IPS-18c (cell line): ENCODE measurements around the gene TMEM170B.

Experiments used
- H3K4me3 ChIP-seq: 2 replicates; pipeline ENCODE4 v1.7.0; 2013; ENCODE audit warnings: low read depth, mild to moderate bottlenecking, low read length, moderate library complexity; ENCODE audit not compliant: insufficient read depth
- H3K9me3 ChIP-seq: one replicate; pipeline ENCODE4 v1.6.1; 2013; ENCODE audit warnings: mild to moderate bottlenecking, low read length, moderate library complexity; ENCODE audit not compliant: control insufficient read depth, insufficient read depth

TMEM170B gene

DNA sequence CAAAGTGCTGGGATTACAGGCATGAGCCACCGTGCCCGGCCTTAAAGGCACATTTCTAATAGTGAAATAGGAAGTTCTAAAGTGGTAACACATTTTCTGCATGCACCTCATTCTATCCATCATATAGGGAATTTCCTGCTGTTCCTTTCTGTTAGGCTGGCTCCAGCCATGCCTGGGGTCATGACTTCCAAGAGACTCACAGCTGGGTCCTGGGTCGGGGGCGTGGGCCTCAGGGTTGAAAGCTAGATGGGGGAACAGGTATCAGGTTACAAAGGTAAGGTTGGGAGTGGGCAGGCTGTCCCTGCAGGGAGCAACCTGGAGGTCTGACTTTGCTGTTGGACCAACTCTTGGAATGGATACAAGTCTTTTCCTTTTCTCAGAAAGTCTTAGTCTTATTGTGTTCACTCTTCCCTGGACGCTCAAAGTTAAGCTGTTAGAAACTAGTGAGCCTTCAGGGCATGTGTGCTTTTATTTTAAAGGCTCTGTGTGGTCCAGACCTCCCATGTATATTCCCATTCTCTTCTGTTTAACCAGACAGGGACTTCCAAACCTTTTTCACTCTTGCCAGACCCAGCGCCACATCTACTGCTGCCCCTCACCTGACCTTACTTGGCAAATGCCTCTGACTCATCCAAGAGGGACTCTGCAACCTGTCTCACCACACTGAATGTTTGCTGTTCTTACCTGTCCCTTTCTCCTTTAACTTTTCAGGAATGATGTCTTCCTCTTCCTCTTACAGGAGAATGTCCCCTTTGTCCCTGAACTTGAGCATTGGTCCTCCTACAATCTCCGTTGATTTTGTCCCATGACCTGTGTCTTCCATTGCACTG is 64.4 kb downstream of the TMEM170B start:
- peaks cover 3% of the 10 kb centered on the region for H3K9me3 ChIP-seq
- no peak overlapping the region for H3K4me3 ChIP-seq

DNA sequence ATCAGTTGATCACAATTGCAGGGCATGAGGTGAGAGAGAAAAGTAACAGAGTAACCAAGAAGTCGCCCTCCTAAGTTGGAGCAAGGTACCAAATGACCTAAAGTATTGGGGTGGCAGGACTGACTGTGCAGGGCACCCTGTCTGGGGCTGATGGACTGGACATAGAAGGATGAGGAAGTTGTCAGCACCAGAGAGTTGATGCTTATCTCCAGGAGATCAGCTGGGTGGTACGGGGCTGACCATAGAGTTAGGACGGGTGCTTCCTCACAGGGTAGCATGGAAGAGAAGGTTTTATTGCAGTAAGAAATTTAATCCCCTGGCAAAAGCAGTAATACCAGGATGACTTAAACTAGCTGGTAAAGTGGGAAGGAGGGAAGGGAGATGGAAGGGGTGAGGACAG is 66.7 kb downstream of the TMEM170B start:
- Histone ChIP-seq H3K4me3 (no peak overlapping the region), H3K9me3 (peaks cover 3% of the 10 kb centered on the region)

DNA sequence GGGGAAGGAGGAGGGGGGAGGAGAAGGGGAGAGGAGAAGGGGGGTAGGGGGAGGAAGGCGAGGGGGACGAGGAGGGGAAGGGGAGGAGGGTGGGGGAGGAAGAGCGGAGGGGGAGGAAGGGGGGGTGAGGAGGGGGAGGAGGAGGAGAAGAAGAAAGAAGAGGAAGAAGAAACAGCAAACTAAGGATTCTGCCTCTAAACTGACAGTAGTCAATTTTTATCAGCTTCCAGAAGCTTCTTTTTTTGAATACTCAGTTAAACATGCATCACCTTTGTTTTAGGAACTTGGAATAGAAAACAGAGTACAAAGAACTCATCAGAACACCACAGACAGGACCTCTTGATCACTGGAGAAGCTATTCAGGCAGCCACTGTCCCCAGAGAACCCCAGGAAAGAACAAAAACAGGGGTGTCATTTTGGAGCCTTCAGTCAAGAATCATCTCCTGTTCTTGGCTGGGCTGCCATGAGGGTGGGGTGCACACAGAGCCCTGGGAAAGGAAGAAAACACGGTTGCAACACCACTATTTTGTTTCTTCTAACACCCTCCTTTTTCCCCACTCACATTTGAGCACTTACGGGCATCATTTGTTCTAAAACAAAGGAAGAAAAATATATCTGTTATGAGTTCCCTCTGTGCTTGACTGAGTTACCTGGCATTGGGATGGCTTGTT is 67.4 kb downstream of the TMEM170B start:
- Histone ChIP-seq H3K9me3 (peaks cover 3% of the 10 kb centered on the region), H3K4me3 (no peak overlapping the region)

DNA sequence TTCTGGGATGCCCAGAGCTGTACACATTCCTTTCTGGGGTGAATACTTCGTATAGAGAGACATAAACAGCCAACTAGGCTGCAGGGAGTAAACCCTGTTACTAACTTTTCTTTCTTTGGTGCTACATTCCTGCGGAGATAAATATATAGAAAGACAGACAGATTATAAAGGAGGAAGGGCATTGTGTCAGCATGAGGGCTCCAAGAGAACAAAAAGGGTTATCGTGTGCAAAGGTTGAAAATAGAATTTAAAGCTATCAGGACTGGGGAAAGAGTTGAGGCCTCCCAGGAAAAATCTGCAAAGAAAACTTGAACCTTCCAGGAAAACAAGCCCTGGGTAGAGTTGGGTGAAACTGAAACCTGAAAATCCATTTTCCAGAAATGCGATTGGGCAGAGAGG is 68.0 kb downstream of the TMEM170B start:
- Histone ChIP-seq H3K9me3 (no peaks in the 10 kb centered on the region), H3K4me3 (no peak overlapping the region)

DNA sequence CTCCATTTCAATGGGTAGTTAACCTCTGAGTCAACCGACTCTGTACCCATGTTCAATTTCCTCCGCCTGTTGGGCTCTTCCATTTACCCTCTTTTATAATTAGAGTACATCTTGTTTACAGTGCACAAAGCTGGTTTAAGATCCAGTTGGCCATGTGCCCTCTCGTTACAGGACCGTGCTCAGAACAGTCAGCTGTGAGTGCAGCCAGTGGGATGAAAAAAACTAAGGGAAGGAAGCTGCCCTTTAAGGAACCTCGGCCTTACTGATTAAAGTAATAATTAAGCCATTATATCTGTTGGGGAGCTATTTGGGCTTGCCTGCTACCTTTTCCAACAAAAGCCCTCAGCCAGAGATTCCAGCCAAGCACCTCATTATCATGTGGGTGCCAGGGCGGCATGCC is 68.8 kb downstream of the TMEM170B start:
- H3K9me3 ChIP-seq: no peaks in the 10 kb centered on the region
- H3K4me3 ChIP-seq: no peak overlapping the region

DNA sequence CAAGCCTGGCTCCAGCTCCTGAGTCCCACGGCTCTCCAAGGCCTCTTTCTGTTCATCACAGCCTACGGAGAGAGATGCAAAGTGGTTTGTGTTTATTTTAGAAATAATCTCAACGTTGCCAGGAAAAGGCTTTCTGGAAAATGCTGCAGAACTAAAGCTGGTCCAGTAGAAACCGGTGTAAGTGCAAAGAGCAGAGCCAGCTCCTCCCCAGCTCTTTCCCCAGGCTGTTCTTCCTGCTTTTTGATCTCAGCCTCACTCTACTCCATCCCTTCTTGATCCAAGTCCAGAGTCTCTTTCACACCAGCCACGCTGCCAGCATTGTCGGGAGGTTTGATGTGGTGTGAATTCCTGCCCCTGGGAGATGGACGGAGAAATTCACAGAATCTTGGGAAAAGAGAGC is 69.8 kb downstream of the TMEM170B start:
- no peaks in the 10 kb centered on the region for H3K9me3 ChIP-seq
- no peak overlapping the region for H3K4me3 ChIP-seq

DNA sequence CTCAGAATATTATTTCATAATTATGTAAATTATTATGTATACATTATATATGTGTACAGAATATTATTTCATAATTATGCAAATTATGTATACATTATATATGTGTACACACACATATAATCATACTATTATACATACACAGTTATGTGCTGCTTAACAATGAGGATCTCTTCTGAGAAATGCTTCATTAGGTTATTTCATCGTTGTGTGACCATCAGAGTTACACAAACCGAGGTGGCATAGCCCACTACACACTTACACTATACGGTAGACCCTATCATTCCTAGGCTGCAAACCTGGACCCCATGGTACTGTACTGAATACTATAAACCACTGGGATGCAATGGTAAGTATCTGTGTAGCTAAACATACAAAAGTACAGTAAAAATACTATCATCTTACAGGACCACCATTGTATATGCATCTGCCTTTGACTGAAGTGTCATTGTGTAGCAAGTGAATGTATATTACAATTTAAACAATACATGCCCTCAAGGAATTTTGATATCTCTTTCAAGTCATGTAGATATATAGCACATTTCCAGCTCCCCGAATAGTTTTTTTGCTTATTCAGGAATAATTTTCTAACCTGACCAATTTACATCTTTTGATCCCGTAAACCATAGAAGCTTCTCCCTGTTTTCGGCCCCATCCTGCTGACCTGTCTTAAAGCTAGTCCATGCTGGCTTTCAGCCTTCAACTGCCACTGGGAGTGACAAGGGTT is 71.2 kb downstream of the TMEM170B start:
- Histone ChIP-seq H3K9me3 (no peaks in the 10 kb centered on the region), H3K4me3 (no peak overlapping the region)

DNA sequence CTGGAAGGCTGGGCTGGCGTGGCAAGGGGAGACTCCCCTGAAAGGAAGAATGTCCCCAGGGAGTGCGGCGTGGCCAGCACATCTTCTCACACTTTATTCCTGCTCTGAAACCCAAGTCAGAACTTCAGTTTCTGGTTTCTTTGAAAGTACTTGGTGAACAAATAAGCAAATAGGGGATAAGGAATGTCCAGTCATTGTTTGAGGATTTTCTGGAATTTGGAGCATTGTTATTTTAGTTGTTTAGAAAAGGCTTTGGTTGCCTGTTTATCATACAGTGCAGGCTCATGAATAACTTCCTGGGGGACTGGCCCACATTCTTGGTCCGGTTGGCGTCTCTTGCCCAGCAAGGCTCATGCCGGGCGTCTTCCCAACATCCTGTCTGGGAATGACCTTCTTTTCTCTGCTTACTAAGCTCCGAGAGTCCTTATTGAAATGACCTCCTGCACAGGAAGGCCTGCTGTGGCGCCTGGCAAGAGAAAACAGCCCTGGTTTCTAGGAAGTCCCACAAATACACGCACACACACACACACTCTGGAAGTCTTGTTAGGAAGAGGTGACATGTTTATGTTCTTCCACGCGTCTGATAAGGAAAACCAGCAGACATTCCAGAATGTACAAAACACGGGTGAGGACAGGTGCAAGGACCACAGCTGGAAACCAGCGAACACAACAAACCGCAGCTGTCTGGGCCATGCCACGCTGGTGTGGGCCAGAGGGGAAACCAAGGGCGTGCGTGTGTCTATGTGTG is 71.9 kb downstream of the TMEM170B start:
- Histone ChIP-seq H3K4me3 (no peak overlapping the region), H3K9me3 (no peaks in the 10 kb centered on the region)

DNA sequence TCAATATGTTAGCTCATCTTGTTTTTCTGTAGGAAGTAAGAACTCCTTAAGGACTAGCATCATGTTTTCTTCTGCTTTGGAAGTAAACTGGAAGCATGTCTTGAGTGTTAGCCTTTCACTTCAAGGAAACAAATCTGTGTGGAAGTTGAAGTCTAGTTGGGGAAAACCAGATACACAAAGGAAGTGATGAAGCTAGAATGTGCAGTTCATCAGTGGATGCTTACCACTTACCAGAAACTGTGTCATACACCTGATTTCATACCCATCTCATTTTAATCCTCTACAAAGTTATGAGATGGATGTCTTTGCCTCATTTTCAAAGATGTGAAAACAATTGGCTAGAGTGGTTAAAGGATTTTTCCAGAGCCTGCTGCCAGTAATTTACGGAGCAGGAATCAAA is 75.8 kb downstream of the TMEM170B start:
- Histone ChIP-seq H3K9me3 (no peaks in the 10 kb centered on the region), H3K4me3 (no peak overlapping the region)

DNA sequence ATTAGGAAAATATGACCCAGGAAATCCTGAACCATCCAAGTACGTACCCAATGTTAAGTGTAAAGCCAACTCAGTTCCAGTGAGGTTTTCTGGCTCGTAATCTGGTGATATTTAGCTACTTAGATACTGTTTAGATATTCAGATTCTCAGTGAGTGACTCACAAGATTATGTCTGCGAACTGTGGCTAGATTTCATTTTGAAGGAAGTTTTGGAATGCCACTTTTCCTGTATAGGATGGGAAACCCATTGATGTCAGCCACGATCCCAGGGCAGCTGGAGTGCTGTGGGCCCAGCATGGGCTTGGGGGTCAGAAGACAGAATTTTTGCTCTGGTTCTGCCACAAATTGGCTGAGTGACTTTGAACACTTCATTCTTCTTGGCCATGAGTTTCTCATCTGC is 76.3 kb downstream of the TMEM170B start:
- H3K9me3 ChIP-seq: no peaks in the 10 kb centered on the region
- H3K4me3 ChIP-seq: no peak overlapping the region

DNA sequence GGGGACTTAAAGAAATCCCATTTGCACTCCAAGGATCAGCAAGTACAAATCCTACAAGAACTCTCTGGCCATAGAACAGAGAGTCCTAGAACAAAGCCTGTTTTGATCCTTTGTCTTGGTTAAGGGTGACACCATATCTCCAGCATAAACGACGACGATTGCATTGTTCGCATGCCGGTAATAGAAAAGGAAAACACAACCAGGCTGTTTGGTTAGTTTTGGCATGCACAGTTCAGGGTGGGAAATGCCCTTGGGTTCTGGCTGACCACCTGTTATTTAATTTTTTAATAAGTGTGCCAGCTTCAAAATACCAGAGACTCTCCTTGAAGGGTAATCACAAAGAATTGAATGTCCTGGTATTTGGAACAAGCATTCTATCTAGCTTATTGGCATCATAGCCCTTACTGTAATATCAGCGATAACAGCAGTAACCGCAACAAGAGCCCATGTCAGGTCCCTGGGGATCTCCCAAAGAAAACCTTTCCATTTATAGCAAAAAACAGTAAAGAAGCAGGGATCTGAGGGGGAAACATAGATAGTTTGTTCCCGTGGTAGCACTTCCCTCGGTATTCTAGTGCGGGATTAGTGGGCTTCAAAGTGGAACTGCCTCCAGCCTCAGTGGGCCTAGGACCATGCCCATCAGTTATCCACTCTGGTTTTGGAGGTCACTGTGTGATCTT is 77.1 kb downstream of the TMEM170B start:
- no peak overlapping the region for H3K4me3 ChIP-seq
- no peaks in the 10 kb centered on the region for H3K9me3 ChIP-seq

DNA sequence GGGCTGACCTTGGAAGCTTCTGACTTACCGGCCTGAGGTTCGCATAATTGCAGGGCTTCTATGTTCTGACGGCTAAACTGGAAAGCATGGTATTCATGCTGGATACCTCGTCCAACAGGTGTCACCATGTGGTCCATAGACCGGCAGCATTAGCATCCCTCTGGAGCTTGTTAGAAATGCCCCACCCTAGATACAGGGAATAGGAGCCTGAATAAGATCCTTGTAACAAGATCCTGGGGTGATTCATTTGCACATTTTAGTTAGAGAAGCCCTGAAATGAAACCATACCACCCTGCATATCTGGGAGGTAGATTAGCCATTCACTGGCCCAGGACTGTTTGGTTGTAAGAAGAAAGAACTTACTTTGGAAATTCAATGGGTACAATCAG is 77.7 kb downstream of the TMEM170B start:
- Histone ChIP-seq H3K9me3 (no peaks in the 10 kb centered on the region), H3K4me3 (no peak overlapping the region)

DNA sequence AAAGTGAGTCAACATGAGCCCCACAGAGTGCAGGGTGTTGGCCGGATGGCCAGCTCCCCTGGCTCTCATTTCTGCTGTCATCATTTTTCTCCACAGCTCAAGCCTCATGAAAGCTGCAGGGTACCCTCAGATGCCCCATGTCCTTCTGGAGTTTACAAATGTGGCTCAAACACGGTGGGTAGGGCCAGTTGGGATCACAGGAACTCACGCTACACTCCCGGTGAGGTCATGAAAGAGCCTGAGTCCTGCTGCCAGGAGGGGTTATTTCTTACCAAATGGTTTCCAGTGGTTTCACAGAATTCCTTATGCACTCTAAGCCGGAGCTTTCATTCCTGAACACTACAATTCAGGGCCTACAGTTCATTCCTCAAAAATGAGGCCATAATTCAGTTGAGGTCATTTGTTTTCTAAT is 78.7 kb downstream of the TMEM170B start:
- H3K9me3 ChIP-seq: no peaks in the 10 kb centered on the region
- H3K4me3 ChIP-seq: no peak overlapping the region

DNA sequence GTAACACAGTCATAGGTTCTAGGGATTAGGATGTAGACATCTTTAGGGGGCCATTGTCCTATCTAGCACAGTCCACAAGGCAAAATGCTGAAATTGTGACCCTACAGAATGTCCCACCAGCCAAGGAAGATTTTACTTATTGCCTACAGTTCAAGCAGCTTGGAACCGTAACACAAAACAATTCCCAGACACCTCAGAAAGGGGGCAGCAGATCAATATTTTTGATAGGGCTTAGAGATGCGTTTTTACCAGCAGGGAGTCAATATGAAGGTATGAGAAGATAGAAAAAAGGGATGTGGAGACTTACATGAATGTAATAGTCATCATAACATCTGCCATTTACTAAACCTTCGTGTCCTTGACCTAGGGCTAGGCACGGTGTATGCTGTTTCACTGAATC is 81.0 kb downstream of the TMEM170B start:
- H3K4me3 ChIP-seq: no peak overlapping the region
- no peaks in the 10 kb centered on the region for H3K9me3 ChIP-seq

DNA sequence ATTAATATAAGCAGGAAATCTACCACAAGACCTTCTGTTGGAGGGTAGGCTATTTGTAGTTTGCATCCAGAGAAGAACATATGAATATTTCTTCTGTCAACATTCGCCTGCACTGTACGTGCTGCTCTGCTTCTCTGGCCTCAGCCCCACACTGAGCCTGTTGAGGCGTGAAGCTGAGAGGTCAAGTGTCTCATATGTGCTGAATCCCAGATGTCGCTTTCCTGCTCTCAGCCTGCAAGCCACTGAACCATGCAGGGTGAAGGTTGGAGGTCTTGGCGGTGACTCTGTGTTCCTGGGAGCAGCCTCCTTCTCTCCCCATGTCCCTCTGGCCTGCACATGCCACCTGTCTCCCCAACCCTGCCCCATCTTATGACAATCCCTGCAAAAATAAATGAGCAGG is 83.6 kb downstream of the TMEM170B start:
- no peak overlapping the region for H3K4me3 ChIP-seq
- H3K9me3 ChIP-seq: no peaks in the 10 kb centered on the region

DNA sequence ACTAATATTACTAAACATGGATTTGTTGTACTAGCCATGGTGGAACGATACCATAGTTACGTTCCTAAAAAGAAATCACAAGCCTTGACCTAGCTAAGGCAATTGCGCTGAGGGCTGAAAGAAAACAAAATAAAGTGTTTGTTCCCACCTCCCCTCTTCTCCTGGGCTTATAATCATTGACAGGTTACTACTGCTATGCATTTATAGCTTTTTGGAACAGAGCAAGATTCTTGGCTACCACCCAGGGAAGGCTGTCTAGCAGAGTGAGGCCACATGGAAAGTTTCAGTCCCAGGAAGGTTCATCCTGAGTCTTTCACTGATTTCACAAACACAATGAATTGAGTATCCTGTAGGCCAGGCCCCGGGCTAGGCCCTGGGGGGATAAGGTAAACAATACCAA is 84.6 kb downstream of the TMEM170B start:
- H3K4me3 ChIP-seq: no peak overlapping the region
- H3K9me3 ChIP-seq: no peaks in the 10 kb centered on the region

DNA sequence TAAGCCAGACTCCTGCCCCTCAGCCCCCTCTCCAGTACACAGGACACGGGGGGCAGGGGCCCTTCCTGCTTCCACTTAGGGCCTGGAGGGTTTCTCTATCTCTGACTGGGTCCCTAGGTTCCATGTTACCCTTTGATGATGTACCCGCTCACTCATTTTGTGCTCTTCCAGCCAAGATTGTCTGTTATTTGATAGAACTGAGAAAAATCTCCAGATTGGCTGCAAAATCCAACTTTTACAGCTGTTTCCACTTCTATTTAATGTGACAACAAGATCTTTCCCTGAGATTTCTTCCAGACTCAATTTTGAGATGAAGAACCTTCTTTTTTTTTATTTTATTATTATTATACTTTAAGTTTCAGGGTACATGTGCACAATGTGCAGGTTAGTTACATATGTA is 85.7 kb downstream of the TMEM170B start:
- Histone ChIP-seq H3K4me3 (no peak overlapping the region), H3K9me3 (no peaks in the 10 kb centered on the region)
